ENCODE data around the gene TTC21A.

The TTC21A gene

DNA sequence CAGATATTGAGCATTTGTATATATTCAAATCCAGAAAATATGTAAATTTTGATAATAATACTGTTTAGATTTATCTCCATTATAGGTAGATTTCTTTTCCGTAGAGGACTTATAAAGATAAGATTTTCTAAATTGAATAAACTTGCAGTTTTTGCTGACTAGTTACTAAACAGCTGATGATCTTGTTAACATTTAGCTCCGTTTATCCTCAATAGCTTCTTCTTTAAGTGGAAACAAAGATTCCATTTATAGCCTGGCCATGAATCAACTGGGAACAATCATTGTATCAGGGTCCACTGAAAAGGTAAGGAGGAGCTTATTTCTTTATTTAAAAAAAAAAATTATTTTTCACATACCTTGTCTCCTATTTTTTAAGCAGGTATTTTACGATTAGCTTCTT lies 38.9 kb upstream of the TTC21A start:
- peaks cover 67% of the 10 kb centered on the region for H3K36me3 ChIP-seq (ENCODE audit: insufficient read depth, low read length)
- H3K27ac ChIP-seq (ENCODE audit: low read length): no peak overlapping the region
- DNase-seq: no peak
- no peaks in the 10 kb centered on the region; the same call in 1 of the 2 replicates for H4K20me1 ChIP-seq (ENCODE audit: insufficient read depth, low read length)
- H3K9ac ChIP-seq (ENCODE audit: low read depth, low read length): no peak overlapping the region
- ATAC-seq (ENCODE audit: insufficient read depth, low read depth): no peak
- no peak overlapping the region for H2AFZ ChIP-seq (ENCODE audit: low read depth, low read length)
- H3K79me2 ChIP-seq (ENCODE audit: insufficient read depth, low read length): peaks cover 13% of the 10 kb centered on the region
- H3K27me3 ChIP-seq (ENCODE audit: insufficient read depth, low read length, poor library complexity): no peaks in the 10 kb centered on the region
- no peak overlapping the region for H3K4me3 ChIP-seq (ENCODE audit: low read depth in 1 of 2, low read length in 2 of 2)
- no peaks in the 10 kb centered on the region for H3K4me1 ChIP-seq (ENCODE audit: insufficient read depth, low read length)
- H3K4me2 ChIP-seq (ENCODE audit: insufficient read depth, low read length): no peak overlapping the region
- H3K9me3 ChIP-seq (ENCODE audit: insufficient read depth, low read length, severe bottlenecking): no peaks in the 10 kb centered on the region
- TF ChIP-seq, protein P1, sequence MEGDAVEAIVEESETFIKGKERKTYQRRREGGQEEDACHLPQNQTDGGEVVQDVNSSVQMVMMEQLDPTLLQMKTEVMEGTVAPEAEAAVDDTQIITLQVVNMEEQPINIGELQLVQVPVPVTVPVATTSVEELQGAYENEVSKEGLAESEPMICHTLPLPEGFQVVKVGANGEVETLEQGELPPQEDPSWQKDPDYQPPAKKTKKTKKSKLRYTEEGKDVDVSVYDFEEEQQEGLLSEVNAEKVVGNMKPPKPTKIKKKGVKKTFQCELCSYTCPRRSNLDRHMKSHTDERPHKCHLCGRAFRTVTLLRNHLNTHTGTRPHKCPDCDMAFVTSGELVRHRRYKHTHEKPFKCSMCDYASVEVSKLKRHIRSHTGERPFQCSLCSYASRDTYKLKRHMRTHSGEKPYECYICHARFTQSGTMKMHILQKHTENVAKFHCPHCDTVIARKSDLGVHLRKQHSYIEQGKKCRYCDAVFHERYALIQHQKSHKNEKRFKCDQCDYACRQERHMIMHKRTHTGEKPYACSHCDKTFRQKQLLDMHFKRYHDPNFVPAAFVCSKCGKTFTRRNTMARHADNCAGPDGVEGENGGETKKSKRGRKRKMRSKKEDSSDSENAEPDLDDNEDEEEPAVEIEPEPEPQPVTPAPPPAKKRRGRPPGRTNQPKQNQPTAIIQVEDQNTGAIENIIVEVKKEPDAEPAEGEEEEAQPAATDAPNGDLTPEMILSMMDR (IDR thresholded peaks at IDR 0.05; ENCODE audit: borderline replicate concordance, extremely low read depth, low read length, poor library complexity, severe bottlenecking): no peak
- TF ChIP-seq EZH2 (IDR thresholded peaks at IDR 0.05; ENCODE audit: borderline replicate concordance, low read depth, low read length, severe bottlenecking): no peak

DNA sequence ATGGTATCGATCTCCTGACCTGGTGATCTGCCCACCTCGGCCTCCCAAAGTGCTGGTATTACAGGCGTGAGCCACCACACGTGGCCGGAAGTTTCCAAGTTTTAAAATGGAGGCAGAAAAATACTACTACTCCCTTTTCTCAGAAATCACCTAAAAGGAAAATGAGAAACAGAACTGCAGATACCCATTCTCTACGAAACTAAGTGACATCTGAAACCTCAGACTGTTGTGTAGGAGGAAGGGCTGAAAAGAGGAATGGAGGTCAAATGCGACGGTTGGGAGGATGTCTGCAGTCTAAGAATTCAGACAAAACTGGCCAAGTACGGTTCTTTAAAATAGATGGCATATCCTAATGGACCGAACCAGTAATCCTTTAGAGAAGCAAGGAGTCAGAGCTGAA lies 31.6 kb upstream of the TTC21A start:
- H3K36me3 ChIP-seq (ENCODE audit: insufficient read depth, low read length): peaks cover 87% of the 10 kb centered on the region
- H3K9me3 ChIP-seq (ENCODE audit: insufficient read depth, low read length, severe bottlenecking): no peaks in the 10 kb centered on the region
- no peak for TF ChIP-seq EZH2 (IDR thresholded peaks at IDR 0.05; ENCODE audit: borderline replicate concordance, low read depth, low read length, severe bottlenecking)
- TF ChIP-seq, protein P1 (IDR thresholded peaks at IDR 0.05; ENCODE audit: borderline replicate concordance, extremely low read depth, low read length, poor library complexity, severe bottlenecking): no peak
- no peak for ATAC-seq (ENCODE audit: insufficient read depth, low read depth)
- no peak for DNase-seq
- no peak overlapping the region for H3K9ac ChIP-seq (ENCODE audit: low read depth, low read length)
- H3K27ac ChIP-seq (ENCODE audit: low read length): no peak overlapping the region
- no peaks in the 10 kb centered on the region for H3K79me2 ChIP-seq (ENCODE audit: insufficient read depth, low read length)
- H3K4me3 ChIP-seq (ENCODE audit: low read depth in 1 of 2, low read length in 2 of 2): no peak overlapping the region
- no peak overlapping the region for H3K4me2 ChIP-seq (ENCODE audit: insufficient read depth, low read length)
- no peaks in the 10 kb centered on the region for H4K20me1 ChIP-seq (ENCODE audit: insufficient read depth, low read length)
- no peaks in the 10 kb centered on the region for H3K27me3 ChIP-seq (ENCODE audit: insufficient read depth, low read length, poor library complexity)
- H2AFZ ChIP-seq (ENCODE audit: low read depth, low read length): no peak overlapping the region
- H3K4me1 ChIP-seq (ENCODE audit: insufficient read depth, low read length): no peaks in the 10 kb centered on the region

DNA sequence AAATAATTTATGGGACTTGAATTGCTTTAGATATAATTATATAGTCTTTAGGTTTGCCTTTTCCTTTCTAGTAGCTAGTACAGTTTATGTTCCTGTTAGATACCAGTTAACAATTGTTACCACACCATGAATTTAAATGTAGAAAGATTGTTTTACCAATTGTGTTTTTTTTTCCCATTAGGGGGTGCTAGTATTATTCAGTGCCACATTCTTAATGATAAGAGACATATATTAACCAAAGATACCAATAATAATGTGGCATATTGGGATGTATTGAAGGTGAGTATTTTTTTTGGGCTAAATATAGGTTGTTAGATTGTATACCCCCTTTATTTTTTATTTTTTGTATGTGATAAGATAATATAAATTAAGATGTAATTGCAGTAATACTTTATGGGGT lies 27.9 kb upstream of the TTC21A start:
- Histone ChIP-seq H3K4me3 (ENCODE audit: low read depth in 1 of 2, low read length in 2 of 2) (no peak overlapping the region), H3K9me3 (ENCODE audit: insufficient read depth, low read length, severe bottlenecking) (no peaks in the 10 kb centered on the region), H3K4me1 (ENCODE audit: insufficient read depth, low read length) (no peaks in the 10 kb centered on the region), H3K27me3 (ENCODE audit: insufficient read depth, low read length, poor library complexity) (no peaks in the 10 kb centered on the region), H3K4me2 (ENCODE audit: insufficient read depth, low read length) (no peak overlapping the region), H3K9ac (ENCODE audit: low read depth, low read length) (no peak overlapping the region), H3K79me2 (ENCODE audit: insufficient read depth, low read length) (no peaks in the 10 kb centered on the region), H3K27ac (ENCODE audit: low read length) (no peak overlapping the region), H3K36me3 (ENCODE audit: insufficient read depth, low read length) (peaks cover 58% of the 10 kb centered on the region), H2AFZ (ENCODE audit: low read depth, low read length) (no peak overlapping the region), H4K20me1 (ENCODE audit: insufficient read depth, low read length) (no peaks in the 10 kb centered on the region)
- ATAC-seq (ENCODE audit: insufficient read depth, low read depth) (no peak), DNase-seq (no peak)
- no peak for TF ChIP-seq EZH2 (IDR thresholded peaks at IDR 0.05; ENCODE audit: borderline replicate concordance, low read depth, low read length, severe bottlenecking)

DNA sequence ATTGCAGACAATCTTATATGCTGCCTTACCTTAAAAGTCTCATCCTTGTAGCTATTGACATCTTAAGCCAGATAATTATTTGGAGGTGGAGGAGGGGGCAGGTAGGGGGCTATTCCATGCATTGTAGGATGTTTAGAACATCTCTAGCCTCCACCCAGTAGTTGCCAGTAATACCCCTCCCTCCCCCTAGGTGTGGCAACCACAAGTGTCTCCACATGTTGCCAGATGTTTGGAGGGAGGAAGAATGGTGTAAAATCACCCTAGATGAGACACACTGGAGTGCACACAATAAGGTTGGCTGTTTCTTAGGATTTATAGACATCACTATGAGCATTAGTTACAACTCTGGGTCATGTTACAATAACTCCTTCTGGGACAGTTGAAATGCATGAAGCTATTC lies 27.5 kb upstream of the TTC21A start:
- no peaks in the 10 kb centered on the region for H3K4me1 ChIP-seq (ENCODE audit: insufficient read depth, low read length)
- H4K20me1 ChIP-seq (ENCODE audit: insufficient read depth, low read length): no peaks in the 10 kb centered on the region
- no peak overlapping the region for H3K4me2 ChIP-seq (ENCODE audit: insufficient read depth, low read length)
- no peaks in the 10 kb centered on the region for H3K9me3 ChIP-seq (ENCODE audit: insufficient read depth, low read length, severe bottlenecking)
- no peak overlapping the region for H3K9ac ChIP-seq (ENCODE audit: low read depth, low read length)
- TF ChIP-seq EZH2 (IDR thresholded peaks at IDR 0.05; ENCODE audit: borderline replicate concordance, low read depth, low read length, severe bottlenecking): no peak
- TF ChIP-seq, protein P1 (IDR thresholded peaks at IDR 0.05; ENCODE audit: borderline replicate concordance, extremely low read depth, low read length, poor library complexity, severe bottlenecking): no peak
- H2AFZ ChIP-seq (ENCODE audit: low read depth, low read length): no peak overlapping the region
- H3K36me3 ChIP-seq (ENCODE audit: insufficient read depth, low read length): peaks cover 53% of the 10 kb centered on the region
- no peaks in the 10 kb centered on the region for H3K27me3 ChIP-seq (ENCODE audit: insufficient read depth, low read length, poor library complexity)
- DNase-seq (no peak), ATAC-seq (ENCODE audit: insufficient read depth, low read depth) (no peak)
- H3K79me2 ChIP-seq (ENCODE audit: insufficient read depth, low read length): no peaks in the 10 kb centered on the region
- H3K4me3 ChIP-seq (ENCODE audit: low read depth in 1 of 2, low read length in 2 of 2): no peak overlapping the region
- no peak overlapping the region for H3K27ac ChIP-seq (ENCODE audit: low read length)
